ENCODE results near the gene DPH5. TPM values are rescaled to one million over a fixed set of nuclear protein-coding genes. Genes with fewer than 3 reads are reported as not detected.

The DPH5 gene
- total and polyA plus RNA-seq, 2 of the 4 experiments (the other 2 are of a cell fraction) = 32.3 to 42.0 TPM

DNA sequence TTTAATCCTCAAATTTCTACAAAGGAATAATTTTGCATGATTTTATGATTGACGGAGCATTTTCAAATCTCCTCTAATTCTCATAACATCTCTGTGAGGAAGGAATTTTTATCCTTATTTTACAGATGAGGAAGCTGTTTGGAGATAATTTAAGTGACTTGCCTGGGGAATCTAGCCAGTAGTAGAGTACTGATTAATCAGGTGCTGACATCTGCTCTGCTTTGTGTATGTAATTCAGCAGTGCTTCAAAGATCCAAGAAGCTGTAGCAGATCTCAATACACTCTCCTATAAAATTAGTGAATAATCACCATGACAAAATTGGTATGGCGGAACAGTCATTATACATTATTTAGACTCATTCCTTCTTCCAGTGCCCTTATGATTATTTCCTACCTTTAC is 46.0 kb downstream of the DPH5 start:
- no CpG with 5 or more reads among the region's 2 CpGs for WGBS, 2 experiments (ENCODE audit: extremely low coverage in 2 of 2, insufficient read length in 1 of 2)
- Histone ChIP-seq H3K4ac (ENCODE audit: low read depth, low read length) (no peak overlapping the region), H3K56ac (ENCODE audit: extremely low read depth, insufficient read depth, low read length) (no peak overlapping the region), H3K79me1 (ENCODE audit: low read depth in 1 of 2, low read length in 2 of 2) (peaks cover 0 to 8% of the 10 kb centered on the region in 2 experiments; a peak in 3 of 4 replicates), H3K4me1 (ENCODE audit: control insufficient read depth, insufficient read depth, low read length) (no peaks in the 10 kb centered on the region), H3K9ac (ENCODE audit: low read depth, low read length) (no peak overlapping the region), H4K20me1 (ENCODE audit: insufficient read depth, low read length) (no peaks in the 10 kb centered on the region), H3K36me3 (ENCODE audit: control insufficient read depth, insufficient read depth, low read length) (peaks cover 6% of the 10 kb centered on the region; the same call in 1 of the 2 replicates), H3K23ac (ENCODE audit: low read depth, low read length) (no peak overlapping the region), H3K18ac (ENCODE audit: low read depth, low read length) (no peak overlapping the region), H3K4me2 (ENCODE audit: low read depth, low read length) (no peak overlapping the region), H4K91ac (ENCODE audit: insufficient read depth, low read depth, low read length) (no peak overlapping the region), H2BK5ac (ENCODE audit: low read depth, low read length, poor library complexity, severe bottlenecking) (no peak overlapping the region), H2BK120ac (ENCODE audit: low read depth, low read length) (no peak overlapping the region), H4K8ac (ENCODE audit: low read depth in 2 of 2, low read length in 2 of 2) (no peak overlapping the region), H3K4me3 (ENCODE audit: insufficient read depth, low read depth, low read length) (no peak overlapping the region), H3K27me3 (ENCODE audit: control insufficient read depth, insufficient read depth, low read length) (no peaks in the 10 kb centered on the region), H2AK5ac (ENCODE audit: low read depth, low read length) (no peak overlapping the region), H3K9me3 (ENCODE audit: control insufficient read depth, insufficient read depth, low read length) (no peaks in the 10 kb centered on the region), H2AFZ (replicated peaks; ENCODE audit: low read length, poor library complexity) (no peak overlapping the region), H3K27ac (ENCODE audit: insufficient read depth, low read length) (no peak overlapping the region), H2BK15ac (ENCODE audit: low read depth, low read length) (no peak overlapping the region), H2AK9ac (replicated peaks; ENCODE audit: low read depth, low read length, poor library complexity) (no peak overlapping the region), H3K14ac (replicated peaks; ENCODE audit: low read depth, low read length) (no peak overlapping the region), H4K5ac (ENCODE audit: low read depth, low read length) (no peak overlapping the region), H2BK20ac (ENCODE audit: low read depth, low read length) (no peak overlapping the region), H3K9me1 (ENCODE audit: insufficient read depth, low read length) (no peaks in the 10 kb centered on the region; the same call in 1 of the 2 replicates)
- TF ChIP-seq, protein P1, sequence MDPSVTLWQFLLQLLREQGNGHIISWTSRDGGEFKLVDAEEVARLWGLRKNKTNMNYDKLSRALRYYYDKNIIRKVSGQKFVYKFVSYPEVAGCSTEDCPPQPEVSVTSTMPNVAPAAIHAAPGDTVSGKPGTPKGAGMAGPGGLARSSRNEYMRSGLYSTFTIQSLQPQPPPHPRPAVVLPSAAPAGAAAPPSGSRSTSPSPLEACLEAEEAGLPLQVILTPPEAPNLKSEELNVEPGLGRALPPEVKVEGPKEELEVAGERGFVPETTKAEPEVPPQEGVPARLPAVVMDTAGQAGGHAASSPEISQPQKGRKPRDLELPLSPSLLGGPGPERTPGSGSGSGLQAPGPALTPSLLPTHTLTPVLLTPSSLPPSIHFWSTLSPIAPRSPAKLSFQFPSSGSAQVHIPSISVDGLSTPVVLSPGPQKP (IDR thresholded peaks at IDR 0.05; ENCODE audit: borderline replicate concordance, low read depth, low read length) = no peak
- no peak for TF ChIP-seq CHD1 (IDR thresholded peaks at IDR 0.05; ENCODE audit: low read depth, low read length)
- TF ChIP-seq, protein P2, sequence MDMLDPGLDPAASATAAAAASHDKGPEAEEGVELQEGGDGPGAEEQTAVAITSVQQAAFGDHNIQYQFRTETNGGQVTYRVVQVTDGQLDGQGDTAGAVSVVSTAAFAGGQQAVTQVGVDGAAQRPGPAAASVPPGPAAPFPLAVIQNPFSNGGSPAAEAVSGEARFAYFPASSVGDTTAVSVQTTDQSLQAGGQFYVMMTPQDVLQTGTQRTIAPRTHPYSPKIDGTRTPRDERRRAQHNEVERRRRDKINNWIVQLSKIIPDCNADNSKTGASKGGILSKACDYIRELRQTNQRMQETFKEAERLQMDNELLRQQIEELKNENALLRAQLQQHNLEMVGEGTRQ (IDR thresholded peaks at IDR 0.05; ENCODE audit: low read depth, low read length) = no peak
- TF ChIP-seq SMC3 (IDR thresholded peaks at IDR 0.05; ENCODE audit: low read depth, low read length) = no peak
- TF ChIP-seq, protein P3, sequence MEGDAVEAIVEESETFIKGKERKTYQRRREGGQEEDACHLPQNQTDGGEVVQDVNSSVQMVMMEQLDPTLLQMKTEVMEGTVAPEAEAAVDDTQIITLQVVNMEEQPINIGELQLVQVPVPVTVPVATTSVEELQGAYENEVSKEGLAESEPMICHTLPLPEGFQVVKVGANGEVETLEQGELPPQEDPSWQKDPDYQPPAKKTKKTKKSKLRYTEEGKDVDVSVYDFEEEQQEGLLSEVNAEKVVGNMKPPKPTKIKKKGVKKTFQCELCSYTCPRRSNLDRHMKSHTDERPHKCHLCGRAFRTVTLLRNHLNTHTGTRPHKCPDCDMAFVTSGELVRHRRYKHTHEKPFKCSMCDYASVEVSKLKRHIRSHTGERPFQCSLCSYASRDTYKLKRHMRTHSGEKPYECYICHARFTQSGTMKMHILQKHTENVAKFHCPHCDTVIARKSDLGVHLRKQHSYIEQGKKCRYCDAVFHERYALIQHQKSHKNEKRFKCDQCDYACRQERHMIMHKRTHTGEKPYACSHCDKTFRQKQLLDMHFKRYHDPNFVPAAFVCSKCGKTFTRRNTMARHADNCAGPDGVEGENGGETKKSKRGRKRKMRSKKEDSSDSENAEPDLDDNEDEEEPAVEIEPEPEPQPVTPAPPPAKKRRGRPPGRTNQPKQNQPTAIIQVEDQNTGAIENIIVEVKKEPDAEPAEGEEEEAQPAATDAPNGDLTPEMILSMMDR (conservative IDR thresholded peaks at IDR 0.05; ENCODE audit: low read depth, low read length) = no peak
- TF ChIP-seq POLR2A (IDR thresholded peaks at IDR 0.05; ENCODE audit: low read depth, low read length) = no peak
- no peak for TF ChIP-seq RCOR1 (IDR thresholded peaks at IDR 0.05; ENCODE audit: insufficient replicate concordance, low read length)
- no peak for TF ChIP-seq MAFK (IDR thresholded peaks at IDR 0.05; ENCODE audit: low read depth, low read length)
- no peak for TF ChIP-seq FOS (IDR thresholded peaks at IDR 0.05; ENCODE audit: low read depth, low read length)
- no peak for TF ChIP-seq BHLHE40 (IDR thresholded peaks at IDR 0.05; ENCODE audit: low read depth, low read length)
- no peak for TF ChIP-seq CEBPB (IDR thresholded peaks at IDR 0.05; ENCODE audit: low read depth, low read length)
- no peak for TF ChIP-seq RFX5 (IDR thresholded peaks at IDR 0.05; ENCODE audit: low read depth, low read length)
- no peak for TF ChIP-seq MAZ (IDR thresholded peaks at IDR 0.05; ENCODE audit: borderline replicate concordance, low read depth, low read length)
- no peak for TF ChIP-seq MXI1 (IDR thresholded peaks at IDR 0.05; ENCODE audit: borderline replicate concordance, low read depth, low read length)
- no peak for TF ChIP-seq NFE2L2 (IDR thresholded peaks at IDR 0.05; ENCODE audit: low read depth, low read length)
- no peak for TF ChIP-seq RAD21 (IDR thresholded peaks at IDR 0.05; ENCODE audit: low read length)
- in situ Hi-C loops (cut with MboI; ENCODE audit: low sequenced_read_pairs) = no loop called here
- CTCF ChIA-PET = no interaction called here
- ATAC-seq (ENCODE audit: low read depth) (no peak), DNase-seq (no peak)
- intact Hi-C loops (cut with micrococcal nuclease) = no loop called here
- BruUV-seq (replicated peaks) = no TSS peak
- POLR2A ChIA-PET (ENCODE audit: unreplicated experiment) = no interaction called here
- dilution Hi-C loops (cut with HindIII; ENCODE audit: low sequenced_read_pairs, unreplicated experiment) = no loop called here
